Right lobe of liver (tissue), 4 donors: ENCODE measurements around the gene HLA-DQA1.

Source experiments
- CTCF ChIP-seq, 4 donors: fragments of 200-600 bp in 3 of 4; fragments of 450-650 bp in 1 of 4; IDR thresholded peaks; one replicate each; pipeline versions ENCODE4 v1.5.1 to v1.8.0; 2016 to 2022; ENCODE audit warnings: antibody characterized with exemption in 4 of 4, mild to moderate bottlenecking in 2 of 4
- POLR2A ChIP-seq: fragments of 450-650 bp; IDR thresholded peaks from one replicate; pipeline ENCODE4 v1.6.1; 2017; ENCODE audit warnings: antibody characterized with exemption, mild to moderate bottlenecking
- donor health status: DM: no; HTN: no; CAD: no.
- donor health status: DM: no; HTN: no; CAD: no.
- donor health status: DM: no; HTN: yes; CAD: no.

- TF ChIP-seq CTCF (IDR thresholded peaks at IDR 0.05) (no peak), POLR2A (no peak)
Observed at GRCh38 chr6:32610682-32611296, 26.4 kb upstream of the HLA-DQA1 start.
